ENCODE measurements around the gene DNAAF3.
"Not testable (repeated sequence)": the region's sequence is repeated elsewhere in the genome, so short reads cannot be mapped to it uniquely, and the experiment has no call there.

Gene DNAAF3

GRCh38 chr19:55175117-55175867, 8.9 kb upstream of the DNAAF3 start:
- DNase-seq: no peak

DNA sequence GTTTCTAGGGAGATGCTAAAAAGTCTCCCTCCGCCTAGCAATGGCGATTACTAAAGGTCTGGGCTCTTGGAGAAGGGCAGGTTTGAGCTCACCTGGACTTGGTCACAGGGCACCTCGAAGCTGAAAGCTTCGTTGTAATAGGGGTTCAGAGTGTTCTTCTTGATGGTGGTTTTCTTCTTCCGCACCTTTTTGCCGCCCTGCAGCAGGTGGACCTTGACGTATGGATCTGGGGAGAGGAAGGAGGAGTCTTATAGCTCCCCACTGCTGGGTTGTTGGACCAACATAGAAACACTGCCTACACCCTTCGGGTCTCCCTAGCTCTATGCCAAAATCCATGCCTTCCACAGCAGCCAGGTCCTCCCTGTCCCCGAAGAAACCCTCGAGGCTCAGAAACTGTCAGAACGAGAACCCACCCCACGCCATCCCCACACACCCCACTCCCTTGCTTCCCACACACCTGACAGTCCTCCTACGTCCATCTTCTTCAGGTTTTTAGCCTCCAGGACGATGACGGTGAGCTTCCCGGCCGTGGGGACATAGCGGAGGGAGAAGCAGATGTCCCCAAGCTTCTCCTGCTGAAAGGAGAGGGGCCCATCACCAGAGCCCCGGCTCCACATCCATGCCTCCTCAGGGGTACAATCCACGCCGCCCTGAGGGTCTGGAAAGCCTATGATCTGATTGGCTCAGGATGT, 8.2 kb upstream of the DNAAF3 start:
- no peak for DNase-seq

GRCh38 chr19:55173714-55174409, 7.4 kb upstream of the DNAAF3 start:
- DNase-seq: peak; percentile 73

DNA sequence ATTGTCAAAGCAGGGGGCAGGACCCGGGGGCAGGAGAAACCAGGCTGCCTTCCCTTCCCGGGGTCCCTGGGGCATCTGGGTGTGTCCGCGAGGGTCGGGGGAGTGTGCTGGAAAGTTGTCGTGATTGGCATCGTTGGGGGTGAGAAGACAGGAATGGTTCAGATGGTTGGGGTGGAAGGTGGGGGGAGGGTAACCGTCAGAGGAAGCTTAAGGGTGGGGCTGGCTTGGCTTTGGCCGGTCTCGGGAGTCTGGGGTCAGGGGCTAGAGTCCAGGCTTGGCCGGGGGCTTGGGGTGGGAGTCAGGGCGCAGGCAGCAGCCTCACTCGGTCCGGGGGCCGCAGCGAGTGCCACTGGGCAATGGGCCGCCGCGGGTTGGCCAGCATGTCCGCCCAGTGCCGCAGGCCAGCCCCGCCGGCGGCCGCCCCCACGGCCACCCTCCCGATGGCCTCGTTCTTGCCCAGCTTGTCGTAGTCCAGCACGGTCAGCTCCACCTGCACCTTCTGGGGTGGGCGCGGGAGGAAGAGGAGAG, 6.8 kb upstream of the DNAAF3 start:
- no peak for DNase-seq

DNA sequence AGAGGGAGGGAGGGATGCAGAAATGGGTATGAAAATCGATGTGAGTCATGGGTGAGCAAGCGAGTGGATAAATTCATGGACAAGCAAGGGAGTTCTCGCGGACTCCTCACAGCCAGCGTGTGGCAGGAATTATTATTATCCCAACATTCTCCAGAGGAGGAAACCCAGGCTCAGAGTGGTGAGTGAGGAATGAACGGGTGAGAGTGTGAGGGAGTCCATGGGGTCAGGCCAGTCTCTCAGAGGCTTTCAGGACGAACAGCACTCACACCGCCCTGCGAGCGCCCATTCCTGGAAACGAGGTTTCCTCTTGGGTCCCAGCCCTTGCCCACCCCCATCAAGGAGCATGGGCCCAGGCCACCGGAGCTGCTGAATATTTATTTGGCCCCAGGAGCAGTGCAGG, 6.3 kb upstream of the DNAAF3 start:
- no peak for DNase-seq

GRCh38 chr19:55172318-55172717, 5.9 kb upstream of the DNAAF3 start:
- not testable (repeated sequence) for DNase-seq

DNA sequence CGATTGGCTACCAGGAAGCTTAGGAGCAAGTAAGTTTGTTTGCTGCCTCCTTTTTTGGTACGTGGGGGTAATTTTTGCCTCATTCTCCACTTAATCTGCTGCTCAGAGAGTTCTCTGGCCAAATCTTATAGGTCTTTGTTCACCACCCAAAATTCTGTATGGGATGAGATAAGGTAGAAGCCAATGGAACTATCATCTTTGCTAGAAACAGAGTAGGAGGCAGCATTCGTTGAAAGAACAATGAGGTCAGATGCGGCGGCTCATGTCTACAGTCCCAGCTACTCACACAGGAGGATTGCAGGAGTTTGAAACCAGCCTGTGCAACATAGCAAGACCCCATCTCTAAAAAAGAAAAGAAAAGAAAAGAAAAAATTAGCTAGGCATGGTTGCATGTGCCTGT, 5.0 kb upstream of the DNAAF3 start:
- no peak for DNase-seq

- DNase-seq: no peak
These were observed 2.7 kb upstream of the DNAAF3 start for GRCh38 chr19:55169136-55169535.

GRCh38 chr19:55165952-55166529, 372 bp downstream of the DNAAF3 start:
- DNase-seq: peak; percentile 72

DNA sequence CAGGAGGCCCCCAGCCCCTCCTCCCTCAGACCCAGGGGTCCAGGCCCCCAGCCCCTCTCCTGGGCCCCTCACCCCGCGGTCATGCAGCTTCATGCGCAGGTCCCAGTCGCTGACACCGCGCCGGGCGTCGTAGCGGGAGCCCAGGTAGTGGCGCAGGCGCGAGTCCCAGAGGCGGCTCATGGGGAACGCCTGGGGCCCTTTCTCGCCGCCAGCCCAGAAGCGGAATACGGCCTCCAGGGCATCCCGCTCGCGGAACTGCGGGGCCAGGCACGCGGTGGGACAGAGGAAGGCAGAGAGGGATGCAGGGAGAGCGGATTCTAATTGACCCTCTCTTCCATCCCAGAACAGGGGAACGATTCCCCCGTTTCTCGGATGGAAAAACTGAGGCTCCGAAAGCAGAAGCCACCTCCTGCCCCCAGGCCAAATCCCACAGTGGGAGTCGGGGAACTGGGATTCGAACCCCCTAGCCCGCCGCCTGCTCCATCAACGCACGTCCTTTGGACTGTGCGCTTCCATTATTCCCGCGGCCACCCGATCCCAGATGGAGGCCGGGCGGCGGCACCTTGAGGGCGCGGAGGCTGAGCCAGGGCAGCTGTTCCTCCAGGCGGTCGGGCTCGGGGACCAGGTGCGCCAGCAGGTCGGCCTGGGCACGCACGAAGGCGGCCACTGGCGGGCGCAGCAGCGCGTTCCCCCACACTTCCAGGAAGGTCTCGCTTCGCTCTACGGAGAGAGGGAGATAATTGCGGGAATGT, 4.7 kb downstream of the DNAAF3 start:
- DNase-seq: no peak

GRCh38 chr19:55160986-55161365, 5.4 kb downstream of the DNAAF3 start:
- no peak for DNase-seq

- peak; percentile 94 for DNase-seq
These were observed 6.1 kb downstream of the DNAAF3 start for GRCh38 chr19:55160128-55160985.

DNA sequence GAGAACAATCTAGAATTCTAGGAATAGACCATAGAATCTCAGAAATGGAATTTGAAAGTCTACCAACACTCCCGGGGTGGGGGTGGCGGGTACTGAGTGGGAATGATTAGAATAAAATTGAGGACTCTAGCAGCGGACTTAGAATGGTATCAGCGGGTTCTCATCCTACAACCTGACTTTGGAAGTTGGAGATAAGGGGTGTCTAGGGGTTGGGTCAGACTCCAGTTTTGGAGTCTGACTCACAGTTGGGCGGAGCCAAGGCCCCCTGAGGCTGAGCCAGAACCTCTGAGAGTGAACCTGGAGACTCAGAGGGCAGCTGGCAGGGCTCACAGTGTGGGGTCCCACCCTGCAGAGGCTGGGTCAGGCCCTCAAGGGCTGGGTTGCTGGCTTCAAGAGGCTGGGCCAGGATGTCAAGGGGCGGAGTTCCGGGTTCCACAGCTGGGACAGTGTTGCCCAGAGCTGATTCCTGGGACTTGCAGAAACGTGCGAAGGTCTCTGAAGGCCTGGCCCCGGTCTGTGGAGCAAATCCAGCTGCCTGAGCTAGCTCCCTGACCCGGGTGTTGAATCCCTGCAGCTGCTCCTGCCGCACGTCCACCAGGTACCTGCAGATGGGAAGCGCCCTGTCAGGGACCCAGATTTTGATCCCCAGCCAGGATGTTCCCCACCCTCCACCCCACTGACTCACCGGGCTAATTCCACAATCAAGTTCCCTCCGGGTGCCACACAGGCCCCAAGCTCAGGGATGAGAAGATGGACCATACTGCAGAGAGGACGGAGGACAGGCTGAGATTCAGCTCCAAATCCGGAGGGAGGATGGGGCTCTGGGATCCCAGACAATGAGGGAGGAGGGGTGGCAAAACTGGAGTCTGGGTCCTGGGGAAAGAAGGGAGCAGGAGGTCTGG, 7.3 kb downstream of the DNAAF3 start:
- DNase-seq: no peak

DNA sequence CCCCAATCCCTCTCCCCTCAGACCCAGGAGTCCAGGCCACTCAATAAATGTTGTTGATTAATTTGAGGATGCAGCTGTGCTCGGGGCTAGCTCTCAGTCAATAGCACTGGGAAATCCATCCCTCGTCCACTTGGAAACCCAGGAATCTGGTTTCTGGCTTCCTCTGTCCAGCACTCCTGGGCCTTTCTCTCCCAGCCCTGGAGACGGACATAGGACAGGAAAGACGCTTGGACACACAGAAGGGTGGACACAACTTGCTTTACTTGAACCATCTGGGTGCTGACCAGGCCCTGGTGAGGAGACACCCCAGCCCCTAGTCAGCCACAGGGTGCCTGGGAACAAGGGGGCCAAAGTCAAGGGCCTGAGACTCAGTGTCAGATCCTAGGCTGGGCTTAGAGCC, 8.0 kb downstream of the DNAAF3 start:
- no peak for DNase-seq

- DNase-seq: no peak
These were observed 9.1 kb downstream of the DNAAF3 start, which contains the start of gene TNNI3 for GRCh38 chr19:55157064-55157908. TSS of gene TNNI3 (minus strand) at chr19:55157732. CDS start at chr19:55157589, 143 bp downstream.

DNA sequence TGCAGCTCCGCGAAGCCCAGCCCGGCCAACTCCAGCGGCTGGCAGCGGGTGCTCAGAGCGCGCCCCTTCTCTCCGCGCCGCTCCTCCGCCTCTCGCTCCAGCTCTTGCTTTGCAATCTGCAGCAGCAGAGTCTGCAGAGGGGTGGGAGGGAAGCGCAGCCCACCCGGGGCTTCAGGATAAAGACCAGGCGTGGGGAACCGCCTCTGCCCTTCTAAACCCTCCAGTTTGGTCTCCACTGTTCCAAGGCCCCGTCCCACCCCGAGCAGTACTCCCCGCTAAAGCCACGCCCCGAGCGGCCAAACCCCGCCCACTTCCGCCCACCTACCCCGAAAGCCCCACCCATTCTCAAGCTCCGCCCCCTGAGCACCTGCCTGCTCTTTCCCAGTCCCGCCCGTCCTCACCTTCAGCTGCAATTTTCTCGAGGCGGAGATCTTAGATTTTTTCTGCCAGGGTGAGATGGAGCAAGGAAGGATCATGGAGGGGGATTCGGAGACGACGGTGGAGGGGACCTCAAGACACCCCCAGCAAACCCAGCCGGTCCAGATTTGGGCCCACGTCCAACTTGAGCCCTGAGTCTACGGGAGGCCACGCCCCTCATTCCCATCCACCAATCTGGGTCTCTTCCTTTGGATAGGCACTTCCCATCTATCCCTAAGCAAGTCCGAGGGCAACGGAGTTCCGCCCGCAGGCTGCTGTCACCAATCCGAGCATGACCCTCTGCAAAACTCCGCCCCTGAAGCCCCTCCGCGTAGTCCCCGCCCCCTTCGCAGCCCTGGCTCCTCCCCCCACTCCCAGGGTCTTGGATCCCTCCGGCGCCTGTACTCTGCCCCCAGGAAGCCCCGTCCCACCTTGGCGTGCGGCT, 10.0 kb downstream of the DNAAF3 start:
- peak; percentile 49 for DNase-seq

DNA sequence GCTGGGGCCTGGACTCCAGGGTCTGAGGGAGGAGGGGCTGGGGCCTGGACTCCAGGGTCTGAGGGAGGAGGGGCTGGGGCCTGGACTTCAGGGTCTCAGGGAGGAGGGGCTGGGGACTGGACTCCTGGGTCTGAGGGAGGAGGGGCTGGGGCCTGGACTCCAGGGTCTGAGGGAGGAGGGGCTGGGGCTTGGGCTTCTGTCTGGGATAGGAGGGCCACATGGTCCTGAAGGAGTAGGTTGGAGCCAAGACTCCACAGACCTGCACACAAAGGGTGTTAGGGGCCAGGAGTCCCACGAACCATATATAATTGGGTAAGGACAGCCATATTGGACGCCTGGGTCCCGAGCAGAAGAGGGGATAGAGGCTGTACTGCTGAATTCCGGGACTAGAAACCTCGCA, 10.6 kb downstream of the DNAAF3 start:
- DNase-seq: not testable (repeated sequence)

- no peak for DNase-seq
These were observed 12.7 kb downstream of the DNAAF3 start for GRCh38 chr19:55153652-55154264.

Measured in stimulated activated CD4-positive, alpha-beta T cell treated with anti-CD3 and anti-CD28 coated beads, Interleukin-15, amount 100 ng/mL, for 24 hours (primary cell).